Measurements from ENCODE around the gene CAPN15. TPM values are rescaled to one million over a fixed set of nuclear protein-coding genes. Genes with fewer than 3 reads are reported as not detected.
"Not testable (repeated sequence)": the region's sequence is repeated elsewhere in the genome, so short reads cannot be mapped to it uniquely, and the experiment has no call there.

Gene CAPN15
- total RNA-seq = 10 to 100 TPM; 25.4 to 53.6 (median 37.2) TPM
- polyA plus RNA-seq = 10 to 100 TPM; 48.3 to 75.7 TPM

- FAIRE-seq (no peak), DNase-seq (peak; percentile 85 to 97 (median 92)), ATAC-seq (peak; percentile 79 to 87 (median 82))
- H3K4me1 ChIP-seq = peaks cover 12 to 19% (median 16%) of the 10 kb centered on the region in 3 donors
- no peaks in the 10 kb centered on the region for H3K36me3 ChIP-seq
- intact Hi-C loops (cut with DNase I) = no loop called here
- H3K27me3 ChIP-seq = no peaks in the 10 kb centered on the region
- peak within 1 kb of the TSS; percentile 95 to 98 (median 97) for H3K27ac ChIP-seq
- WGBS, 2 donors = 0% methylated on average over 77 to 129 of the region's 129 CpGs
- TF ChIP-seq CTCF (IDR thresholded peaks at IDR 0.05) = peak in 2 of 4 donors; percentile 10 to 22
- no peaks in the 10 kb centered on the region for H3K9me3 ChIP-seq
- H3K4me3 ChIP-seq = peak within 1 kb of the TSS; percentile 70 to 86 (median 79)
Observed at GRCh38 chr16:527015-527903, at the start of gene CAPN15. Gene CAPN15 (plus strand): TSS chr16:527712. CDS start chr16:546839, 19,127 bp downstream.

GRCh38 chr16:478287-478686 is 49.2 kb upstream of the CAPN15 start:
- FAIRE-seq; intact Hi-C loops (cut with DNase I); H3K27me3 ChIP-seq; DNase-seq; H3K4me1 ChIP-seq; H3K27ac ChIP-seq; ATAC-seq; H3K36me3 ChIP-seq; H3K9me3 ChIP-seq; H3K4me3 ChIP-seq: not testable (repeated sequence)
- 88 to 91% methylated on average over 10 of the region's 10 CpGs for WGBS, 2 donors

- H3K4me3 ChIP-seq = no peak overlapping the region
- no peaks in the 10 kb centered on the region for H3K9me3 ChIP-seq
- H3K4me1 ChIP-seq = no peaks in the 10 kb centered on the region
- H3K27ac ChIP-seq = no peak overlapping the region
- DNase-seq (no peak), FAIRE-seq (no peak), ATAC-seq (no peak)
- no peaks in the 10 kb centered on the region for H3K27me3 ChIP-seq
- WGBS, 2 donors = 92 to 93% methylated on average over 31 of the region's 31 CpGs
- peaks cover 0 to 10% (median 0%) of the 10 kb centered on the region in 3 donors for H3K36me3 ChIP-seq
- intact Hi-C loops (cut with DNase I) = no loop called here
- TF ChIP-seq CTCF (IDR thresholded peaks at IDR 0.05) = no peak
Observed at GRCh38 chr16:482468-483185, 44.9 kb upstream of the CAPN15 start.

GRCh38 chr16:483341-484075 is 44.0 kb upstream of the CAPN15 start:
- DNase-seq (no peak), FAIRE-seq (no peak), ATAC-seq (no peak)
- WGBS, 2 donors = 74 to 77% methylated on average over 14 of the region's 14 CpGs
- H3K36me3 ChIP-seq = peaks cover 0 to 10% (median 0%) of the 10 kb centered on the region in 3 donors
- no peaks in the 10 kb centered on the region for H3K27me3 ChIP-seq
- H3K4me3 ChIP-seq = no peak overlapping the region
- no peak for TF ChIP-seq CTCF (IDR thresholded peaks at IDR 0.05)
- intact Hi-C loops (cut with DNase I) = no loop called here
- no peaks in the 10 kb centered on the region for H3K4me1 ChIP-seq
- no peaks in the 10 kb centered on the region for H3K9me3 ChIP-seq
- H3K27ac ChIP-seq = no peak overlapping the region

GRCh38 chr16:489606-490005 is 37.9 kb upstream of the CAPN15 start:
- H3K27me3 ChIP-seq = no peaks in the 10 kb centered on the region

More at GRCh38 chr16:489606-490005, 37.9 kb upstream of the CAPN15 start:
- no peak overlapping the region for H3K27ac ChIP-seq
- FAIRE-seq (no peak), DNase-seq (no peak), ATAC-seq (no peak)
- H3K4me3 ChIP-seq = no peak overlapping the region
- no peaks in the 10 kb centered on the region for H3K4me1 ChIP-seq
- peaks cover 0 to 30% (median 5%) of the 10 kb centered on the region in 3 donors for H3K36me3 ChIP-seq
- TF ChIP-seq CTCF (IDR thresholded peaks at IDR 0.05) = no peak
- intact Hi-C loops (cut with DNase I) = no loop called here
- no peaks in the 10 kb centered on the region for H3K9me3 ChIP-seq
- WGBS, 2 donors = 88 to 90% methylated on average over 16 of the region's 16 CpGs

Data from pancreas (tissue), 10 donors.